ENCODE data around the gene GLB1L.

- TF ChIP-seq TAF1 (IDR thresholded peaks at IDR 0.05; ENCODE audit: borderline replicate concordance, low read depth, low read length) (no peak), POLR2A (IDR thresholded peaks at IDR 0.05; ENCODE audit: low read depth, low read length) (no peak), POLR2AphosphoS5 (IDR thresholded peaks at IDR 0.05; ENCODE audit: low read depth, low read length) (no peak)
Observed at GRCh38 chr2:219204425-219205164, 40.6 kb downstream of the GLB1L start.
